Stimulated activated naive CD8-positive, alpha-beta T cell treated with anti-CD3 and anti-CD28 coated beads, Interleukin-15, amount 100 ng/mL, for 72 hours (primary cell): Measurements from ENCODE around the gene PAOX.

Experiments used
- ATAC-seq: fragments of 150-1000 bp; cut with Tn5 transposase; 2 replicates; pipeline ENCODE4 v1.10.0; 2021; ENCODE audit warnings: mild to moderate bottlenecking, moderate library complexity
- DNase-seq, 2 donors: peaks; one replicate each; pipeline ENCODE4 v3.0.0; 2021 to 2022
- H3K27ac Mint-ChIP-seq, 2 donors: one replicate each; pipeline ENCODE4 v1.8.0; 2022; ENCODE audit warnings: mild to moderate bottlenecking in 2 of 2, mixed read lengths in 2 of 2, moderate library complexity in 2 of 2
- H3K27me3 Mint-ChIP-seq: one replicate; pipeline ENCODE4 v1.8.0; 2022; ENCODE audit warnings: mixed read lengths
- H3K4me1 Mint-ChIP-seq: one replicate; pipeline ENCODE4 v1.8.0; 2022; ENCODE audit warnings: mild to moderate bottlenecking, mixed read lengths
- H3K4me3 Mint-ChIP-seq, 2 donors: one replicate each; pipeline ENCODE4 v1.8.0; 2022; ENCODE audit warnings: mild to moderate bottlenecking in 2 of 2, mixed read lengths in 2 of 2, moderate library complexity in 1 of 2
- H3K9me3 Mint-ChIP-seq, 2 donors: one replicate each; pipeline ENCODE4 v1.8.0; 2022; ENCODE audit warnings: mixed read lengths in 2 of 2

Gene PAOX

GRCh38 chr10:133343558-133343957, 35.5 kb upstream of the PAOX start:
- ATAC-seq: no peak
- Mint-ChIP-seq H3K27me3 (peaks cover 48% of the 10 kb centered on the region), H3K4me1 (no peaks in the 10 kb centered on the region), H3K4me3 (no peak overlapping the region), H3K27ac (no peak overlapping the region), H3K9me3 (no peaks in the 10 kb centered on the region)
- DNase-seq: no peak

GRCh38 chr10:133344236-133344635, 34.8 kb upstream of the PAOX start:
- Mint-ChIP-seq H3K9me3 (no peaks in the 10 kb centered on the region), H3K4me1 (no peaks in the 10 kb centered on the region), H3K27ac (no peak overlapping the region), H3K27me3 (peaks cover 54% of the 10 kb centered on the region), H3K4me3 (no peak overlapping the region)
- no peak for ATAC-seq
- no peak for DNase-seq

DNA sequence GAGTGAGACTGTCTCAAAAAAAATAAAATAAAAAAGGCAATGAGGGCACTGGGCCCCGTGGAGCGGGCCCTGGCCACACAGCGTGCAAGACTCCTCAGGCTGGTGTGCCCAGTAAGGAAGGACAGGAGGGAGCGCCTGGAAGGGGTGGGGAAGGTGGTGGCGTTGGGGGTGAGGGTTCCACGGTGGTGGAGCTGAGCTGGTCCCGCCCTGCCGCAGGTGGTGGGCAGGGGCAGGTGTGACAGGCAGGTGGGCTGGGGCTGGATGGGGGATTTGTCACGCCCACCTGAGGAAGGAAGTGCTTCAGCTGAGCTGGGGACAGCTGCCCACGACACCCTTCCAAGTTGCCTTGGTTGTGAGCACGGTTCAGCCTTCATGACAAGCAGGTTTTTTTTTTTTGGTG, 32.6 kb upstream of the PAOX start:
- no peak for DNase-seq
- Mint-ChIP-seq H3K27me3 (peaks cover 56% of the 10 kb centered on the region), H3K4me3 (no peak overlapping the region), H3K4me1 (no peaks in the 10 kb centered on the region), H3K9me3 (no peaks in the 10 kb centered on the region), H3K27ac (no peak overlapping the region)
- ATAC-seq: peak; percentile 11

DNA sequence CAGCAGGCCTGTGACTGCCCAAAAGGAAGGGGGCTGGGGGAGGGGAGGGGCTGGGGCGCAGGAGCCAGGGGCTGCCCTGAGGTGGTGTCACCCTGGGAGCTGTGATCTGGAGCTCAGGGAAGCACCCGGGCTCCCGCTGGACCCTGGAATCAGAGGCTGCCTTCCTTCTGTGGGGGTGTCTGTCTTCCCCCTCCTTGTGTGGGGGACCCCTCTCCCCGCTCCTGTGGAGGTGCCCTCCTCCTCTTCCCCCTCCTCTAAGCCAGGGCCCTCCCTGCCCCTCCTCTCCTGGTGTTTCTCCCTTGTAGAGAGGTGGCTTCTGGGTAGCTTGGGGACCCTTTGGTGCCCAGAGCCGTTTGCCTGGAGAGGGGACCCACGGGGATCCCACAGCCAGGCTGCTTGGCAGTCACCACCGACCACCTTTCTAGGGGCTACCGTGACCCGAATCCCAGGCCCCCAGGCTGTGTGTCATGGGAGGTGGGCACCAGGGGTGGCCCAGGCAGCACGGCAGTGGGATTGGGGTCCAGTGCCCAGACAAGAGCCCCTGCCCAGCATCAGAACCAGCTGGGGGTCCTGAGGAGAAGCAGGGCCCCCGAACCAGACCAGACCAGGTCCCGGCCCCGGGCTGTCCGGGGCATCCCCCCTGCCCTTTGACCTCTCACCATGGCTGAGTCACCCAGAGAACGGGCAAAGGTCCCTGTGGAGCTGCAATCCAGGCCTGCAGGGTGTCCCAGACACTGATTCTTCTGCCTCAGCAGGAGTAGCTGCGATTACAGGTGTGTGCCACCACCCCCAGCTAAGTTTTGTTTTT, 31.1 kb upstream of the PAOX start:
- Mint-ChIP-seq H3K9me3 (no peaks in the 10 kb centered on the region), H3K27me3 (peaks cover 47% of the 10 kb centered on the region)
- no peak for ATAC-seq

DNA sequence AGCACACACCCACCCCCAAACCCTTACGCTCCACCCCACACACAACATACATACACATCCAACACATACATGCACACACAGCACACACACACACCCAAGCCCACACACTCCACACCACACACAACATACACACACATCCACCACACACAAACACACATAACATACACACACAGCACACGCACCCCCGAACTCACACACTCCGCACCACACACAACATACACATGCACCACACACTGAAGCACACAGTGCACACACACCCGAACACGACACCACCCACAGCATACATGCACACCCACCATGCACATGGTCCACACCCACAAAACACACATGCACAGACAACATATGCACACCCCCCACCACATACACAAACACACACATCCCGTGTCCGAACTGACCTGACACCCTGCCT, 29.9 kb upstream of the PAOX start:
- Mint-ChIP-seq H3K27me3 (peaks cover 37% of the 10 kb centered on the region), H3K4me3 (no peak overlapping the region), H3K9me3 (no peaks in the 10 kb centered on the region), H3K27ac (peak overlapping the region in 1 of 2 donors; percentile 19), H3K4me1 (no peaks in the 10 kb centered on the region)
- DNase-seq (no peak), ATAC-seq (no peak)

More for the DNA sequence above, 31.1 kb upstream of the PAOX start:
- DNase-seq: no peak
- Mint-ChIP-seq H3K4me1 (no peaks in the 10 kb centered on the region), H3K4me3 (no peak overlapping the region), H3K27ac (no peak overlapping the region)

DNA sequence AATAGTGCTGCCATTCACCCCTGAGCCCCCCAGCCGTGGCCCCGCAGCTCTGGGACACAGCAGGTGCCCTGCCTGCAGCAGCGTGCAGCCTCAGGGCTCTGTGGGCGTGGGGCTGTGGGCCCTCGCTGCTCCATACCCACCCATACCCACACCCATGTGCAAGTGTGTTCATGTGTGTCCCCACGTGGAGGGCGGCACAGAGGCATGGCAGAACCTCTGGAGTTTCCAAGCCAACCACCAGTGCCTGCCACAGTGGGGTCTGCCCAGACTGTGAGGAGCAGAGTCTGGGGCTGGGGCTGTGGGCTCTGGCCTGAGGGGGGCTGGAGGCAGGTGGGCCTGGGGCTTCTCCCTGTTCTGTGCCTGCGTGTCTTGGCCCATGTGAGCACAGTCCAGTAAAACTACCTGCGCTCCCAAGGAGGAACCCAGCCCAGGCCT, 29.5 kb upstream of the PAOX start:
- Mint-ChIP-seq H3K27ac (no peak overlapping the region), H3K27me3 (peaks cover 33% of the 10 kb centered on the region), H3K4me3 (no peak overlapping the region), H3K9me3 (no peaks in the 10 kb centered on the region), H3K4me1 (no peaks in the 10 kb centered on the region)
- DNase-seq (no peak), ATAC-seq (no peak)

- Mint-ChIP-seq H3K4me3 (no peak overlapping the region), H3K27me3 (peaks cover 25% of the 10 kb centered on the region), H3K9me3 (no peaks in the 10 kb centered on the region), H3K4me1 (no peaks in the 10 kb centered on the region), H3K27ac (peak overlapping the region in 1 of 2 donors; percentile 48)
- no peak for DNase-seq
- no peak for ATAC-seq
These were observed 28.6 kb upstream of the PAOX start for GRCh38 chr10:133350283-133350949.

- Mint-ChIP-seq H3K4me3 (no peak overlapping the region), H3K9me3 (no peaks in the 10 kb centered on the region), H3K27me3 (peaks cover 19% of the 10 kb centered on the region), H3K4me1 (peaks cover 4% of the 10 kb centered on the region), H3K27ac (peak overlapping the region in 1 of 2 donors; percentile 48)
- ATAC-seq (no peak), DNase-seq (no peak)
These were observed 28.1 kb upstream of the PAOX start for GRCh38 chr10:133350950-133351329.

DNA sequence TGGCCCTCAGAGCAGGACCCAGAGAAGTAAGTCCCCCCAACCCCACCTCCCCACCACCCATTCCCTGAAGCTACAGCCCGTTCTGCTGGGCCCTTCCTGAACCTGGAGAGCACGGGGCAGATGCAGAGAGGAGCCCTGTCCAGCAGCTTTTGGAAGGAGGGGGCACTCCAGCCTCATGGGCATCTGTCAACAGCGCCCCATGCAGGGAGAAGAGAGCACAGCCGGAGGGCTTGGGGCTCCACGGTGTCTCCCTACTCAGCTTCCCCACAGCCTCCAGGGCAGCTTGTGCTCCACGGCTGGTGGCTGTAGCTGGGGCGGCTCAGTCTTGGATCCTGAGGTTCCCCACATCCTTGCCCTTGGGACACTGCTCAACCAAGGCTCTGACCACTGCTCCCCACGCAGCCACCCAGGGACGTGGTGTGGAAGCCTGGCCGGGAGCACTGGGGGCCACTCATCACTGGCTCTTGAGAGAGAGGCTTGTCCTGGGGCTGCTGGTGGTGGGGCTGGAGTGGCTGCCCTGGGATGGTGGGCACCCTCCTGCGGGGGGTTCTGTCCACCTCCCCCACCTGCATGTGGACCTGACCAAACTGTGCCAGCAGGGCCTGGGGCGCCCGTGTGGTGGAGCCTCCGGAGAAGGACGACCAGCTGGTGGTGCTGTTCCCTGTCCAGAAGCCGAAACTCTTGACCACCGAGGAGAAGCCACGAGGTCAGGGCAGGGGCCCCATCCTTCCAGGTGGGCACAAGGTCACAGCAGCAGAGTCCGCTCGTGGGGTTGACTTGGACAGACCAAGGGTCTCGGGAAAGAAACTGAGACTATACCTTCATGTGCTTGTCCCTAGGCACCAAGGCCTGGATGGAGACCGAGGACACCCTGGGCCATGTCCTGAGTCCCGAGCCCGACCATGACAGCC, 27.4 kb upstream of the PAOX start:
- ATAC-seq (no peak), DNase-seq (no peak)
- no peak overlapping the region for H3K4me3 Mint-ChIP-seq
- H3K9me3 Mint-ChIP-seq: no peaks in the 10 kb centered on the region
- no peak overlapping the region for H3K27ac Mint-ChIP-seq
- H3K4me1 Mint-ChIP-seq: peaks cover 10% of the 10 kb centered on the region
- peaks cover 12% of the 10 kb centered on the region for H3K27me3 Mint-ChIP-seq

GRCh38 chr10:133353202-133353959, 25.7 kb upstream of the PAOX start:
- no peak overlapping the region for H3K4me3 Mint-ChIP-seq
- no peak for DNase-seq
- H3K4me1 Mint-ChIP-seq: peaks cover 10% of the 10 kb centered on the region
- no peak for ATAC-seq
- no peak overlapping the region for H3K27ac Mint-ChIP-seq
- H3K9me3 Mint-ChIP-seq: no peaks in the 10 kb centered on the region
- H3K27me3 Mint-ChIP-seq: peaks cover 9% of the 10 kb centered on the region

GRCh38 chr10:133353988-133354605, 25.0 kb upstream of the PAOX start:
- ATAC-seq (no peak), DNase-seq (no peak)
- Mint-ChIP-seq H3K27ac (no peak overlapping the region), H3K4me1 (peaks cover 10% of the 10 kb centered on the region), H3K27me3 (peaks cover 5% of the 10 kb centered on the region), H3K4me3 (no peak overlapping the region), H3K9me3 (no peaks in the 10 kb centered on the region)

- no peak overlapping the region for H3K27ac Mint-ChIP-seq
- peaks cover 10% of the 10 kb centered on the region for H3K4me1 Mint-ChIP-seq
- H3K27me3 Mint-ChIP-seq: no peaks in the 10 kb centered on the region
- no peak for ATAC-seq
- H3K4me3 Mint-ChIP-seq: no peak overlapping the region
- no peak for DNase-seq
- no peaks in the 10 kb centered on the region for H3K9me3 Mint-ChIP-seq
These were observed 24.3 kb upstream of the PAOX start for GRCh38 chr10:133354672-133355240.

- Mint-ChIP-seq H3K9me3 (no peaks in the 10 kb centered on the region), H3K27me3 (no peaks in the 10 kb centered on the region), H3K4me1 (peaks cover 10% of the 10 kb centered on the region), H3K4me3 (no peak overlapping the region), H3K27ac (no peak overlapping the region)
- ATAC-seq (no peak), DNase-seq (no peak)
These were observed 23.8 kb upstream of the PAOX start for GRCh38 chr10:133355266-133355665.

GRCh38 chr10:133355991-133356390, 23.1 kb upstream of the PAOX start:
- no peaks in the 10 kb centered on the region for H3K9me3 Mint-ChIP-seq
- ATAC-seq (no peak), DNase-seq (no peak)
- H3K4me1 Mint-ChIP-seq: peaks cover 10% of the 10 kb centered on the region
- H3K27ac Mint-ChIP-seq: no peak overlapping the region
- H3K4me3 Mint-ChIP-seq: peak overlapping the region; percentile 72 to 80
- no peaks in the 10 kb centered on the region for H3K27me3 Mint-ChIP-seq
